SU-DHL-6 (cell line): ENCODE results near the gene NAPA.

Source experiments
- EZH2phosphoT487 ChIP-seq: fragments of 200-600 bp; sonication (generic), shearing (Covaris generic); conservative IDR thresholded peaks from 2 replicates; pipeline ENCODE4 v1.6.1; 2018; ENCODE audit warnings: mild to moderate bottlenecking, antibody characterized with exemption, low read length, moderate library complexity, mixed read lengths
- TF ChIP-seq, protein P1 (sequence below): fragments of 200-600 bp; sonication (generic); IDR thresholded peaks from one replicate; pipeline ENCODE4 v1.5.1; 2017; ENCODE audit warnings: antibody characterized with exemption, mild to moderate bottlenecking, low read length, moderate library complexity; ENCODE audit not compliant: insufficient read depth, poor library complexity, severe bottlenecking

DNA sequence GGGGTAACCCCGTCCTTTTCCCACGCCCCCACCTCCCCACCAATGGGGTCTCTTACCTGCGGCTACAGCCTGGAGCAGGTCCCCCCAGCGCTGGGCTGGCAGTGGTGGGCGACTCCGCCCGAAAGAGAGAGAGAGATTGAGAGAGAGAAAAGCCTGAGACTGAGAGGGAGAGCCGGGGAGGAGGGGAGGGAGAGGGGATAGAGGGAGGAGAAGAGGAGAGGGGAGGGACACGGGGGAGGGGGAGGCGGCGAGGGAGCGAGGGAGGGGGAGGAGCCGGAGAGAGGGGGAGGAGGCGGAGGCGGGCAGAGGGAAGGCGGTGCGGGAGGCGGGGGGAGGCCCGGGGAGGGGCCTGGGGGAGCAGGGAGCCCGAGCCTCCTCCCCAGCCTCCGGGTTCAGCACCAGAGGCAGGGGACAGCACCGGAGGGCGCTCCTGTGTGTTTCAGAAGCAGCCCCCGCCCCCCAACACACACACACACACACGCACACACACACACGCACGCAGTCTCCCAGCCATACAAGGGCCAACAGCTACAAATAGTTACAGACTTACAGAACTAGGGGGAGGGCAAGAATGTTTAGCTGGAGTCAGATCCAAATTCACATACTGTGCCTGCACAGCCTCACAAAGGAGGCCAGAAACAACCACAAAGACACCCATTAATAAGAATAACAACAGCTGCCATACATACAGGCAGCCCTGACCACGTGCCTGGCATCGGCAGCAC lies 43.0 kb downstream of the NAPA start, which contains the start of gene SLC8A2:
- TF ChIP-seq, protein P1, sequence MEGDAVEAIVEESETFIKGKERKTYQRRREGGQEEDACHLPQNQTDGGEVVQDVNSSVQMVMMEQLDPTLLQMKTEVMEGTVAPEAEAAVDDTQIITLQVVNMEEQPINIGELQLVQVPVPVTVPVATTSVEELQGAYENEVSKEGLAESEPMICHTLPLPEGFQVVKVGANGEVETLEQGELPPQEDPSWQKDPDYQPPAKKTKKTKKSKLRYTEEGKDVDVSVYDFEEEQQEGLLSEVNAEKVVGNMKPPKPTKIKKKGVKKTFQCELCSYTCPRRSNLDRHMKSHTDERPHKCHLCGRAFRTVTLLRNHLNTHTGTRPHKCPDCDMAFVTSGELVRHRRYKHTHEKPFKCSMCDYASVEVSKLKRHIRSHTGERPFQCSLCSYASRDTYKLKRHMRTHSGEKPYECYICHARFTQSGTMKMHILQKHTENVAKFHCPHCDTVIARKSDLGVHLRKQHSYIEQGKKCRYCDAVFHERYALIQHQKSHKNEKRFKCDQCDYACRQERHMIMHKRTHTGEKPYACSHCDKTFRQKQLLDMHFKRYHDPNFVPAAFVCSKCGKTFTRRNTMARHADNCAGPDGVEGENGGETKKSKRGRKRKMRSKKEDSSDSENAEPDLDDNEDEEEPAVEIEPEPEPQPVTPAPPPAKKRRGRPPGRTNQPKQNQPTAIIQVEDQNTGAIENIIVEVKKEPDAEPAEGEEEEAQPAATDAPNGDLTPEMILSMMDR: no peak
- no peak for TF ChIP-seq EZH2phosphoT487
